ENCODE measurements around the gene DHRS12. TPM values are rescaled to one million over a fixed set of nuclear protein-coding genes. Genes with fewer than 3 reads are reported as not detected.

DHRS12 gene
- total RNA-seq, 1 donor from 2014 or later: 19.8 TPM

DNA sequence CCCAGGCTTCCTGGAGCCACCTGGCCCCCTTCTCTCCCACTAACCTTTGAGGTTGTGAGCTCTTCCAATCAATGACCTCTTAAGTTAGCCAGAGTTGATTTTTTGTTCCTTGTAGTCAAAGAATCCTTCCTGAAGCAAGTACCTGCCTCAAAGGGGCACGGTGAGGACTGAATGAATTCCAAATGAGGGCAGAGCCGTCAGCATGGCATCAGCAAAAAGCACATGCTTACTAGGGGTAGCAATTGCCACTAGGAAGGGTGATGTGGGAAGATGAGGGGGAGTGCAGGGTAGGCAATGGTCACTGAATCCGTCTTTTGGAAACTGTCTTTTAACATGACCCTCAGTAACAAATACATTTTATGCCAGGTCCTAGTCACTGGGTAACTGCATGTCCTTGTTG, 15.6 kb upstream of the DHRS12 start:
- TF ChIP-seq, protein P1, sequence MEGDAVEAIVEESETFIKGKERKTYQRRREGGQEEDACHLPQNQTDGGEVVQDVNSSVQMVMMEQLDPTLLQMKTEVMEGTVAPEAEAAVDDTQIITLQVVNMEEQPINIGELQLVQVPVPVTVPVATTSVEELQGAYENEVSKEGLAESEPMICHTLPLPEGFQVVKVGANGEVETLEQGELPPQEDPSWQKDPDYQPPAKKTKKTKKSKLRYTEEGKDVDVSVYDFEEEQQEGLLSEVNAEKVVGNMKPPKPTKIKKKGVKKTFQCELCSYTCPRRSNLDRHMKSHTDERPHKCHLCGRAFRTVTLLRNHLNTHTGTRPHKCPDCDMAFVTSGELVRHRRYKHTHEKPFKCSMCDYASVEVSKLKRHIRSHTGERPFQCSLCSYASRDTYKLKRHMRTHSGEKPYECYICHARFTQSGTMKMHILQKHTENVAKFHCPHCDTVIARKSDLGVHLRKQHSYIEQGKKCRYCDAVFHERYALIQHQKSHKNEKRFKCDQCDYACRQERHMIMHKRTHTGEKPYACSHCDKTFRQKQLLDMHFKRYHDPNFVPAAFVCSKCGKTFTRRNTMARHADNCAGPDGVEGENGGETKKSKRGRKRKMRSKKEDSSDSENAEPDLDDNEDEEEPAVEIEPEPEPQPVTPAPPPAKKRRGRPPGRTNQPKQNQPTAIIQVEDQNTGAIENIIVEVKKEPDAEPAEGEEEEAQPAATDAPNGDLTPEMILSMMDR (IDR thresholded peaks at IDR 0.05; ENCODE audit: partially characterized antibody, unreplicated experiment): no peak
- no peaks in the 10 kb centered on the region for H3K9me3 Mint-ChIP-seq (ENCODE audit: unreplicated experiment)
- no peak overlapping the region for H3K4me3 Mint-ChIP-seq (ENCODE audit: unreplicated experiment)
- H3K4me1 Mint-ChIP-seq (ENCODE audit: low read depth, unreplicated experiment): peaks cover 33% of the 10 kb centered on the region
- H3K36me3 Mint-ChIP-seq (ENCODE audit: unreplicated experiment): no peaks in the 10 kb centered on the region
- no peak overlapping the region for H3K27ac Mint-ChIP-seq (ENCODE audit: unreplicated experiment)
- no peak for DNase-seq
- H3K27me3 Mint-ChIP-seq (ENCODE audit: unreplicated experiment): peaks cover 9% of the 10 kb centered on the region

DNA sequence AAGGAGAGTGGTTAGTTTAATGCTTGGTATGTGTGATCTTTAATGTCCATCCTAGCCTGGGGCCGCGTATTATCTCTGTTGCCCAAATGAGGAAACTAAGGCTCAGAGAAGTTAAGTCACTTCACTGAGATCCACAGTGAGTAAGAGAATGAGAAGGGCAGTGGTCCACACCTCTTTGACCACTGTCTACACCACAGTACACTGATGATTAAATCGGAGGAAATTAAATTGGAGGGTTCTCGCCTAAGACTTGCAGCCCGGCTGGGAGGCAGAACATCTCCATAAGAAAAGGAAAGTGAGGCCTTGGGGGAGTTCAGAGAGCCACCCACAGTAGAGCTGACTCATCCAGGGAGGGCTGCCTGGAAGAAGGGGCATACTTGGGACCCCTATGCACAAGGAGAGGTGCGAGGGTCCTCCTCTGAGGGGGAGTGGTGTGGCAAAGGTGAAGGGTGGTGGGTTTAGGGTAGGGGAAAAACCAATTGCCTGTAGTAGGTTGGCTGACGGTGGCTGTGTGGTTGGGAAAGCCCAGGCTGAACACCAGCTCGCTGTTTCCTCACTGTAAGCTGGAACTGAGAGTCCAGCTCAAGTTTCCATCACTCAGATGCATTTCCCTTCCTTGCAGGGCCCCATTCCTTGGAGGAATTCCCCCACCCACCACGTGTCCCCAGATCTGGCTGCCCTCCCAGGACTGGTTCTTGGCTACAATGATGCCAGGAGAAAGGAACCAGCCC, 15.0 kb upstream of the DHRS12 start:
- Mint-ChIP-seq H3K27ac (ENCODE audit: unreplicated experiment) (no peak overlapping the region), H3K36me3 (ENCODE audit: unreplicated experiment) (no peaks in the 10 kb centered on the region), H3K4me3 (ENCODE audit: unreplicated experiment) (no peak overlapping the region), H3K4me1 (ENCODE audit: low read depth, unreplicated experiment) (peaks cover 31% of the 10 kb centered on the region), H3K27me3 (ENCODE audit: unreplicated experiment) (peaks cover 9% of the 10 kb centered on the region), H3K9me3 (ENCODE audit: unreplicated experiment) (no peaks in the 10 kb centered on the region)
- TF ChIP-seq, protein P1 (IDR thresholded peaks at IDR 0.05; ENCODE audit: partially characterized antibody, unreplicated experiment): no peak
- no peak for DNase-seq

DNA sequence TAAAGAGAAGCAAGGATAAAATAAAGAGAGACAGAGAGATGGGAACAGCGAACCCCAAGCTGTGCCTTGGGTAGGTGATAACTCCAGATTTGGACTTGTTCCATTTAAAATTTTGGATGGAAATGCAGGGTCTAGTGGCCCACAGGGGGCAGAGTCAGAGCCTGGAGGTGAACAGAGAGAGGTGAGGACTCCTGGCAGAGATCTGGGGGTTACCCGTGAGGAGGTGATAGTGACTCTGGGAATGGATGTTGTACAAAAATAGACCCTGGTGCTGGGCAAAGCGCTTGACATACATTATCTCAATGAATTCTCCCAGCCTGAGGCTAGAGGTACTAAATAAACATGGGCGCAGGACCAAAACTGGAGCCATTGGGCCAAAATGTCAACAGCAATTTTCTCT, 14.3 kb upstream of the DHRS12 start:
- TF ChIP-seq, protein P1 (IDR thresholded peaks at IDR 0.05; ENCODE audit: partially characterized antibody, unreplicated experiment): no peak
- no peak overlapping the region for H3K4me3 Mint-ChIP-seq (ENCODE audit: unreplicated experiment)
- no peak for DNase-seq
- no peak overlapping the region for H3K27ac Mint-ChIP-seq (ENCODE audit: unreplicated experiment)
- no peaks in the 10 kb centered on the region for H3K9me3 Mint-ChIP-seq (ENCODE audit: unreplicated experiment)
- H3K27me3 Mint-ChIP-seq (ENCODE audit: unreplicated experiment): peaks cover 9% of the 10 kb centered on the region
- H3K4me1 Mint-ChIP-seq (ENCODE audit: low read depth, unreplicated experiment): peaks cover 36% of the 10 kb centered on the region
- H3K36me3 Mint-ChIP-seq (ENCODE audit: unreplicated experiment): no peaks in the 10 kb centered on the region

DNA sequence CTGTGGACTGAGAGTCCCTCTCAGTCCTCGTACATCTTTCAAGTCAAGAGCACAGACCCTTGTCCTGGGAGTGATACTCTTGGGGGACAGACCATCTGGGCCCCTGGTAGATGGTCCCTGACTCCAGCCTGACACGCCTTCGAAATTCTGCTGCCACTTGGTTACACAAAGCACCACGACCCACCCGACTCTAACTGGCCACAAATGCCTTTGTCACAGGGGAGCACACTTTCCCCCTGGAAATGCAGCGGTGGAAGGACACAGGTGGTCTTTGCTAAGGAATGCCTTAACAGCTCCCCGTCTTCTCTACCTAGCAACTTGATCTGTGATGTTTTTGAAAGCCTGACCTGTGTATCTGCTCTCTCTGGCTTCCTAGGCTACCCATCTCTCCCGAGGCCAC, 13.8 kb upstream of the DHRS12 start:
- TF ChIP-seq, protein P1 (IDR thresholded peaks at IDR 0.05; ENCODE audit: partially characterized antibody, unreplicated experiment): no peak
- Mint-ChIP-seq H3K9me3 (ENCODE audit: unreplicated experiment) (no peaks in the 10 kb centered on the region), H3K36me3 (ENCODE audit: unreplicated experiment) (no peaks in the 10 kb centered on the region), H3K27ac (ENCODE audit: unreplicated experiment) (no peak overlapping the region), H3K4me3 (ENCODE audit: unreplicated experiment) (no peak overlapping the region), H3K4me1 (ENCODE audit: low read depth, unreplicated experiment) (peaks cover 42% of the 10 kb centered on the region), H3K27me3 (ENCODE audit: unreplicated experiment) (peaks cover 9% of the 10 kb centered on the region)
- no peak for DNase-seq

DNA sequence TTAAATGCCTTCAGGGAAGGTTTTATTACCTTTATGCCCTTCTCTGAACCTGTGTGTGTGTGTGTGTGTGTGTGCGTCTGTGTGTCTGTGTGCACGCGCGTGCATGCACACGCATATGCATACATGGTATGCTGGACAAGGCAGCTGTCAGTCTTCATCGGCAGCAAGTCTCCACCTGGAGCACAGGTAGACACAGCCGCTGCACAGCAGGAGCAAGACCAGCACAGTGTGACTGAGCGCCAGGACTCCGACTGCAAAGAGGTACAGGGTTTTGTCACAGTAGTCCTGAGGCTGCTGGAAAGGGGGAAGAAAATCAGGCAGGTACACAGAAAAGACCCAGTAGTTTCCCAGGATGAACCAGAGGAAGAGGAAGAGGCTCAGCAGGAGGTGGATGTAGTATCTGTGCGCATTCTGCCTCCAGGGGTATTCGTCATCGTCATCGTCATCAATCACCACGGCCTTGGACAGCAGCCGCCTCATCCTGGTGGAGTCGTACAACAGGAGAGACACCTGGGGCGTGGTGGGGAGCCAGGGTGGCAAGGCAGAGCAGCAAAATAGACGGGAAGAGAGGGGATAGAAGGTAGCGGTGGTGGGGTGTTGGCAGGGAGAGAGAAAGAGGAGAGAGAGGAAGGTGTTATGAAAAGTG, 12.8 kb upstream of the DHRS12 start:
- Mint-ChIP-seq H3K4me1 (ENCODE audit: low read depth, unreplicated experiment) (peaks cover 49% of the 10 kb centered on the region), H3K4me3 (ENCODE audit: unreplicated experiment) (no peak overlapping the region), H3K27me3 (ENCODE audit: unreplicated experiment) (peaks cover 9% of the 10 kb centered on the region), H3K27ac (ENCODE audit: unreplicated experiment) (no peak overlapping the region), H3K9me3 (ENCODE audit: unreplicated experiment) (no peaks in the 10 kb centered on the region), H3K36me3 (ENCODE audit: unreplicated experiment) (no peaks in the 10 kb centered on the region)
- TF ChIP-seq, protein P1 (IDR thresholded peaks at IDR 0.05; ENCODE audit: partially characterized antibody, unreplicated experiment): no peak
- no peak for DNase-seq
